Stimulated activated CD8-positive, alpha-beta memory T cell treated with anti-CD3 and anti-CD28 coated beads, Interleukin-7, amount 100 ng/mL, for 48 hours (primary cell): ENCODE measurements around the gene MAMSTR.

Experiments used
- DNase-seq, 2 donors: peaks; one replicate each; pipeline ENCODE4 v3.0.0-alpha.2; 2020; ENCODE audit warnings: low read depth in 1 of 2; ENCODE audit errors: extremely low read depth in 1 of 2

The MAMSTR gene

DNA sequence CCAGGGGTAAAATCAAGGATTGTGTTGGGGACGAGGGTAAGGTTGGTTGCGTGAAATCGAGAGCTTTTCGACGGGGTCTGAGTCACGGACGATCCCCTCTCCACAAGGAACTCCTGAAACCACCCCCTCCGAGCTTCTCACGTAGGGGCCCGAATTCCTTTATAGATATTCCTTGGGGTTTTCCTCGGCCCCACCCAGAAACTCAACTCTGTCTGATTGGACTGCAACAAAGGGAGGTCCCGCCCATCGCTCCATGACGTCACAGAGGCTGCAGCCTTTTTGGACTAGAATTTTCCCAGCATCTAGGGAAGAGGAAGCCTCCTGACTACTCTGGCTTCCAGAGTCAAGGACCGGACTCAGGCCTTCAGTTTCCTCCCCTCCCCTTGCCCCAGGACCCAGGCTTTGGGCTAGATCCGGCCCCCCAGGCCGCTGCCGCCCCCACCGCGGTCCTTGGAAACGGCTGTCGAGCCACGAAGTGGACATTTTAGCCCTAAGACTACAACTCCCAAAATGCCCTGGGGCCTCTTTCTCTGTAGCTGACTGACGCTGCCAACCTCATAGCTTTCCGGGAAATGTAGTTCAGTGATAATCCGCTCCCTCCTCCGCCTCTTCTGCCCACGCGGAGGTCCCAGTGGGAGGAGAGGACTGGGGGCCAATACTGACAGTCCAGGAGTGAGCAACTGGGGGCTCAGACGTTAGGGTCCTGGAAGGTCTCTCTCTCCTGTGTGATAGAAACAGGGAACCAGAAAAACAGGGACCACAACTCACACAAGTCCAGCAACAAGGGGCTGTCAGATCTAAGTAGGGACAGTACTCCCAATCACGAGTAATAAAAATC, 27.4 kb upstream of the MAMSTR start, which contains the start of gene IZUMO1:
Gene IZUMO1 (minus strand): TSS at position 172 of the 838 bp plus-strand sequence. CDS start 1,050 bp downstream, outside the sequence.
- peak in 1 of 2 donors; percentile 44 for DNase-seq

DNA sequence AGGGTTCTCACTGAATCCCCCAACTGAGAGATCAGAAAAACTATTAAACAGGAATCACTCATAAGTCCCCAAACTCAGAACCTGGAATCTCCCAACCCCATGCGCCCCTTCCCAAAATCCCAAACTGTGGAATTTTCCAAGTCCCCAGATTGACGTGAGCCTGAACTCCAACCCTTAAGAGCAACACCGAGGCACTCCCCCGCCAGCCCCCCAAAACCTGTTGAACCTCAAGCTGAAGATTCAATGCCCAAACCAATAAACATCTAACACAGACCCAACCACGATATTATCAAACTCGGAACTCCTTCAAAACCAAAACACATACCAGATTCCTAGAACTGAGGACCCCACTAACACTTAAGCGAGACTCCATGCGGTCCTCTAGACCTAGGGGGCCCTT, 26.6 kb upstream of the MAMSTR start:
- no peak for DNase-seq

DNA sequence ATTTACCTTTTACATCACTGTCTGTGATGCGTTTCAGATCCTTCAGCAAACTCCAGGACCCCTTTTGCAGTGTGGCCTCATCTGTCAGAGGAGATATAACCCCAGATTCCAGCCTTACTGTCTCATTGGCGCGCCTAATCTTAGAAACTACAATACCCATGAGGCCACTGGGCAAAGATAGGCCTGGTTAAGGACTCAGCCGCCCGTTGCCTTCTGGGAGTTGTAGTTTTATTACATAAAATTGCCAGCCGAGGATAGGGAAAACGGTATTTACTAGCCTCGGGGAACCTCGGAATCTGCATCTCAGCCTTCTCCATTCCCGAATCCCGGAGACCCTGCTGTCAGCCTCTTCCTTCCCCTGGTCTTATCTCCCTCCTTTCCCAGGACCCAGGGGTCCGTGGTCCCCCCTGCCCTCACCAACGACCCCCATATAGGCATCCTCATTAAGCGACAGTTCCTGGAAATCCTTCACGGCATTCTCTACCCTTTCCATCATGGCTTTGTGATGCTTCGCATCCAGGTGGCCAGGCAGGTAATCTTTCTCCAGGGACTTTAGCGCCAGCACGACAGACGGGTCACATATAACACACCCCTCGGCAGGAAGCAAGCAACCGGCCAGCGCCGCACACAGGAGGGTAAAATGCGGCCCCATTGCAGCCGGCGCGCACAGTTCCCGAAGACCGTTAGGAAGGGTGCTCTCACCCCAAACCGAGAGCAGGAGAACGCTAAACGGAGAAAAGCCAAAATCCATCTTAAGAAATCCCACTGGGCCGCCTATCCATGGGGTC, 25.9 kb upstream of the MAMSTR start:
- peak in 1 of 2 donors; percentile 37 for DNase-seq

DNA sequence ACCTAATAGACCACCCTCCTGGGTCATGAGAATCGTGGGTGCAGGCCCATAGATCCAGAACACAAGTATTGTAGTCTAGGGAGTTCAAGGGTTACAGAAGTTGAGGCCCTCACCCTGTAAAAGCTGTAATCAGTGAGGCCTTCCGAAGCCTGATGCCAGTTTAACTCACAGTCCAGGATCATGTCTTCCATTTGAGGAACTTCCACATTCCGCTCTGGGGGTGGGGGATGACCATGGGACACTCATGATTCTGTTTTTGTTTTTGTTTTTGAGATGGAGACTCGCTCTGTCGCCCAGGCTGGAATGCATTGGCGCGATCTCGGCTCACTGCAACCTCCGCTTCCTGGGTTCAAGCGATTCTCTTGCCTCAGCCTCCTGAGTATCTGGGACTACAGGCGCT, 22.6 kb upstream of the MAMSTR start:
- no peak for DNase-seq

DNA sequence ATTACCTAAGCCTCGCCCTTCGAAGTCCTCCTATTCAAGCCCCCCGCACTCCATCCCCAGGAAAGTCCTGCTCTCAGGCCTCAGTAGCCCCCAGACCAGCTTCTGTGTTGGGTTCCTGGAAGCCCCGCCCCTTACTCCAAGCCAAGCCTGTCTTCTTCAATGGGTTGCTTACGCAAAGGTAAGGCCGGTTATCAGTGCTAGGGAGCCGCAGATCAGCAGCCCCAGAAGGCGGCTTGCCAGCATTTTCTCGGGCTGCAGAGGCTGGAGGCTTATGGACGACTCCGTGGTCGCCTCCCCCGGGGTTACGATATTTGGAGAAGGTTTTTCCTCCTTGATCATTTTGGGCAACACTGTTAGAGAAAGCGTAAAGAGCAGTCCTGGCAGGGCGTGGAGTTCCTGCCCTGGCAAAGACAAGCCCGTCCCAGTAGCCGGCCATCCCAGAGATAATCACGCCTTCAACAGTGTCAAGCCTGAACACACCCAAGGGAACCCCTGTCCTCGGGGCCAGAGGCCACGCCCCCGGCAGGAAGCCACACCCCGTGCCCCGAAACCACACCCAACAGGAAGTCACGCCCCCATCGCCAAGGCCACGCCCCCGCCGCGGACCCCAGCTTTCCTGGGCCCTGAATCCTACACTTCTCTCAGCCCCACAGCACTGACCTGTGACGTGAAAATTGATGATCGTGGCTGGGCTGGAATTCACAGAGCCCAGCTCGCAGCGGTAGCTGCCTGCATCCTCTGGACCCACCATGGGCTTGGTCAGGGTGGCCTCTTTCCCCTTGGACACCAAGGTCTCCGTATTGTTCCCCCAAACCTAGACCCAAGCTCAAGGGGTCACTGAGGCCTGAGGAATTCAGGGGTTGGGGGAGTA, 21.8 kb upstream of the MAMSTR start:
- peak in 1 of 2 donors; percentile 16 for DNase-seq

DNA sequence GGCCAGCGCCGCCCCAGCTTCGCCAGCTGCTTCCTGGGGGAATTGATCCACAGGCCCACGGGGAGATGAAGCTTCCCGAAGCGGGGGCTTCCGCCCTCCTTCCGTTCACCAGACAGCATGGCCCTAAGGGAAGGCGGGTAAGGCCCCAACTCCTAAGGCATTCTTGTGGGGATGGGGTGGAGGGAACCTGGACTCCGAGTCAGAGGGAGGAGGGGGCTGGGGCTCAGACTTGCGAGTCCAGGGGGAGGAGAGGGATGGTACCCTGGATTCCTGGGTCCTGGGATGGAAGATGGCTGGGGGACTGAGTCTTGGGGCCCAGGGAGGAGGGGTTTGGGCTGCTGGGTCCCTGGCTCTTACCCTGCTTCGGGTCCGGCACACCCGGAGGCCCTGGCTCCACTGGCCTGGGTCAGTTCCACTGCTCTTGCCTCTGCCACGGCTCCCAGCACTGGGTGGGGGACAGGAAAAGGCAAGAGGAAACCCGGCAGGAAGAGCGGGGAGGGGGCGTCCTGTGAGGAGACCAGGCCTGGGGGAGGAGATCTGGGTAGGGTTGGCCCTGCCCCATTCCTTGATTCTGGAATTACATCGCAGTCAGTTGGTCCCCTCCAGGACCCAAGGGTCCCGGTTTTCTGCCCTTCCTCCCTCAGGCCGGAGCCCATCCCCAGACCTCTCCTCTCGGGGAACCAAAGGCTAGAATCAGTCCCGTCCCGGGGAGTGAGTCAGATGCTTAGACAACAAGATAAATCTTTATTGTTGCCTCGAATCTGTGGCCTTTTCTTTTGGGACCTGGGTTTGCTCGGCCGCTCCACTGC, 20.8 kb upstream of the MAMSTR start, which contains the start of gene RASIP1:
Gene RASIP1 (minus strand): TSS at position 447 of the 809 bp plus-strand sequence. CDS start 328 bp downstream, at position 119.
- DNase-seq = no peak

DNA sequence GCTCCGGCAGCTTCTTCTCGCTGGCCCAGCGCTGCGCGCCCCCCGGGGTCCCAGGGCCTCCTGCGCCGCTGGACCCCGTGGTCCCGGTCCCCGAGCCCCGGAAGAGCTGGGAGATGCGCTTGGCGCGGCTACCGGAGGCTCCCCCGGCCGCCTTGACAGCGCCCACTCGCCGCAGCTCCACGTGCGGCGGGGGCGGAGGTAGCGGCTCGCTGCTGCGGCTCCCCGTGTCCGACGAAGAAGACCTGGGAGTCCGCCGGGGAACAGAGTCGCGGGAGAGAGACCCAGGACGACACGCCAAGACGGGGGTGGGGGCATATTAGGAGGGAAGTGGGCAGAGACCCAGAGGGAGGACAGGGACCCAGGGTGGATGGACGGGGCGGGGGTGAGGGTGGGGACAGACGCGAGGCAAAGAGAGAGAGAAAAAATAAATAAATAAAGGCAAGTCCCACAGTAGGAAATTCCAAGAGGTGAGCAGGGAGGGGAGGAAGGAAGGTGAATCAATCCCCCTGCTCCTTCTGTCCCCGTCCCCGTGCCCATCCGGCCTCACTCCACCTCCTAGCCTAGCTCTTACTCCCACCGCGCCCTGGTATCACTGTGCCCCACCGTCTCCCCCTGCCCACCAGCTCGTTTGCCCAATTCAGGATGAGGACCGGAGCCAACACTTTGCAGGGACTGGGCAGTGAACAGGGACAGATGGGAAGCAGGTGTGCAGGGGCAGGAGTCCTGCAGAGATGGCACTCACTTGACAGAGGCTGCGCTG, 20.1 kb upstream of the MAMSTR start:
- DNase-seq = no peak

DNA sequence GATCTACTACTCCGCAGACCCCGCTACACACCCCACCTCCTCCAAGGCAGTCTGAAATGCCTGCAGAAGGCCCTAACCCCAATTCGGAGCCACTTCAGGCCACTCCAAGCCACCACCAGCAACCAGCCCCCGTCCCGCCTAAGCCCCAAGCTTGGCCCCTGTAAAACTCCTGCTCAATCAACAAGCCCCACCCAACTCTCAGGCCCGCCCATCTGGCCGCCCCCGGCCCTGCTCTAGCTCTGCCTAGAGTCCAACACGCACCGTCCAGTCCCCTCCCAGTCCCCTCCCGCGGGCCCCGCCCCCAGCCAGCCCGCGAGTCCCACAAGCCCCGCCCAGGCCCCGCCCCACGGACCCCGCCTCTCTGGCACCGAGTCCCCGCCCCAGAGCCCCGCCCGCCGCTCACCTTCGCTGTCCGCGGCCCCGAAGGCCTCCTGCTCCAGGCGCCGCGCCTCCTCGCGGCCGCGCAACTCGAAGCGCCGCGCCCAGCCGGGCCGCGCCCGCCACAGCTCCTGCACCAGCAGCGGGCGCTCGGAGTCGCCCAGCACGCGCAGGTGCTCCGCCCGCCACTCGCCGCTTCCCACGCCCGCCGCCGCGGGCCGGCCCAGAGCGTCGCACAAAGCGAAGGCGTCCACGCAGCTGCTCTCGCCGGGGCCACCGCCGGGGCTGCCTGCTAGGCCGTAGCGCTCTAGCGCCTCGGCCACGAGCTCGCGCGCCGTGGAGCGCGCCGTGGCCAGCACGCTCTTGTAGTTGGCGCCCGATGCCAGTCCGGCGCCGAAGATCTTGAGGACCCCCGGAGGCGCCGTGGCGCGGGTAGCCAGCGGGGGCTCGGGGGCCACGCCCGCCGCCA, 19.3 kb upstream of the MAMSTR start:
- DNase-seq = peak; percentile 82 to 90

DNA sequence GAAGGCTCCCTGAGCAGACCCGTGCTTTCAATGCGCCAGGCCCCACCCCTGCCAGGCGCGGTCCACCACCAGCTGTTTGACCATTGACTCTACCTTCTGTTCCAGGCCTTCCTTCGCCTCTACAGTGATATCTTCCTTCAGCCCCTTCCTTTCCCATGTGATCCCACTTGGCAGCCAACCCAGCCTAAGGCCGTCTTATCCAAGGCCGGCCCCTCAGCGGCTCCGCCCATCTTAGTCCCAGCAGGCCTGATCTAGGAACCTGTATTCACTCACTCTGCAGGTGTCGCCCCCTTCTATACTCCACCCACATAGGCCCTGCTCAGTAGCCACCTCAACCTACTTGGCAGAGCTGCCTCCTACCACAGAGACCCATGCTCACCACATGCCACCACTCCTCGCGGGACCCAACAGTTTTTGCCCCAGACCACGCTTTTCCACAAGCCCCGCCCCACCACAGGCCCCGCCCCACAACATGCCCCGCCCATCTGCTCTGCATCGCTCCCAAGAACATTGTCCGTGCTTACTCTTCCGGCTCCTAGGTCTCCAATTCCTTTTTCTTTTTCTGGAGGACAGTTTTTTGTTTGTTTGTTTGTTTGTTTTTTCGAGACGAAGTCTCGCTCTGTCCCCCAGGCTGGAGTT, 18.0 kb upstream of the MAMSTR start:
- DNase-seq = no peak

DNA sequence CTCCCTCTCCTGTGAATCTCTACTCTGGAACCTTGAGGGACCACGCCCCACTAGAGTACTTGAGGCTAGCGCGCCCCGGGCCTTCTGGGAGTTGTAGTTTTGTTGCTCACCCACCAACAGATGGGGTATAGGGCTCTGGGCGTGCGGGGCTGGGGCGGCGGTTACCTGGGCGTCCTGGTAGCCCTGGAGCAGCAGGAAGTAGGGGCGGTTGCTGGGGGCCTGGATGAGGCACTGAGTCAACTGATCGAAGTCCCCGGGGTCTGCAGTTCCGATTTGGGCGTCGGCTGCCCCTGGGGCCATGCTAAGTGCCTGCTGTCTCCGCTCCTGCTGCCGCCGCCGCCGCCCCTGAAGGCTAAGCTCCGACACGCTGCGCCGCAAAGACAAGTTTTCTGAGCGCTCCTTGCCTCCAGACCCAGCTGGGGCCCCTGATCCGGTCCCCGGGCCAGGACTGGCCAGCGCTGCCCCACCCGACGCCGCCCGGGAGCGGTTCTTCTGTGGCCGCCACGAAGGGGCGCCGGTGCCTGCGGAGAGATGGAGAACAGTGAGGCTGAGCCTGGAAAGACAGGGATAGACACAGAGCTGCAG, 15.6 kb upstream of the MAMSTR start:
- no peak for DNase-seq

DNA sequence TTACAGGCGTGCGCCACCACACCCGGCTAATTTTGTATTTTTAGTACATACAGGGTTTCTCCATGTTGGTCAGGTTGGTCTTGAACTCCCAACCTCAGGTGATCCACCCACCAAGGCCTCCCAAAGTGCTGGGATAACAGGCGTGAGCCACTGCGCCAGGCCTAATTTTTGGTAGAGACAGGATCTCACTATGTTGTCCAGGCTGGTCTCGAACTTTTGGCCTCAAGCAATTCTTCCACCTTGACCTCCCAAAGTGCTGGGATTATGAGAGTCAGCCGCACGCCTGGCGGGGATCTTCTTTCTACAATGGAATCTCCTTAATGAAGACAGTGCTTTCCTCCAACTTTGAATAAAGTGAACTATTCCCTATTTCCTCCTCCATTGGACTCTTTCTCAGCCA, 15.1 kb upstream of the MAMSTR start:
- no peak for DNase-seq

DNA sequence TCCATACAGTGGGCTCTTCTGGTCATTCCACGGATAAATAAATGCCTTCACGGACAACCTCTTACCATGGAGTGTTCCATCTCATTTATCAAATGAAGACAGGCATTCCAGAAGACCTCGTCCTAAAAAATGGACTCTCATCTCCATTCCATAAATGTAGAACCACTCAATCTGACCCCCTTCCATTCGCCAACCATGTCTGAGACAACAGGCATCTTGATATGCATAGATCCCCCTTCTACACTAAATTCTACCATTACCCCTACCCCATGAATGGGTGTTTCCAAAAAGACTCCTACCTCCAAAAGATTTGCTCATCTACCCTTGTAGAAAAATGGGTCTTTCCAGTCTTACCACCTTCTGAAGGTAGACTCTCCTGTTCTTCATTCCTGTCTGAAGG, 11.9 kb upstream of the MAMSTR start:
- no peak for DNase-seq

DNA sequence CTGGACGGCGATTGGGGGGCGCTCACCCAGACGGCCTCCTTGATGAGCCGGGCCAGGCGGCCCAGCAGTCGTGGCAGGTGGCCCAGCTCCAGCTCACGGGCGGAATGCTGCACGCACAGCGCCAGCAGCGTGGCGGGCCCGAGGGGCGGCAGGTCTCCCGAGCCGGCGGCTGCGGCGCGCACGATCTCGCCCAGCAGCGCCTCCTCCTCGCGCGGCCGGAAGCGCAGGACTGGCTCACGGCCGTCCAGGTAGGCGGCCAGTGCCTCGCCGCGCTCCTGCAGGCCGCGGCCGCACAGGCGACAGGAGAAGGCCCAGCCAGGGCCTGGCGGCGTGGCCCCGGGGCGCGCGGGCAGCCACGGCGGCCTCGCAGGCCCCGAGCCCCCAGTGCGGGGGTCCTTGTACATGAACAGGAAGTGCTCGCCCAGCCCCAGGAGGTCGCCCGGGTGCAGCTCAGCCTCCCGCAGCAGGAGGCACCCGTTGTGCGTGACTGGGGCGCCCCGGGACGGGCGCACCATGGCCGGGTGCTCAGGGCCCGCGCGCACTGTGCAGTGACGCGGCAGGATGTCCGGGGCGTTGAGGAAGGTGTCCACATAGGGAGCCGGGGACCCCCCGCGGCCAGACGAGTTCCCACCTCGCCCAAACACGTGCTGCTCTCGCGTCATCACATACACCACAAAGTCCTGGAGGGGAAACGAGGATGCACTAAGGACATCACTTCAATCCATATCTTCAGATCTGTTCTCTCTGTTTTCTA, 9.6 kb upstream of the MAMSTR start:
- no peak for DNase-seq

DNA sequence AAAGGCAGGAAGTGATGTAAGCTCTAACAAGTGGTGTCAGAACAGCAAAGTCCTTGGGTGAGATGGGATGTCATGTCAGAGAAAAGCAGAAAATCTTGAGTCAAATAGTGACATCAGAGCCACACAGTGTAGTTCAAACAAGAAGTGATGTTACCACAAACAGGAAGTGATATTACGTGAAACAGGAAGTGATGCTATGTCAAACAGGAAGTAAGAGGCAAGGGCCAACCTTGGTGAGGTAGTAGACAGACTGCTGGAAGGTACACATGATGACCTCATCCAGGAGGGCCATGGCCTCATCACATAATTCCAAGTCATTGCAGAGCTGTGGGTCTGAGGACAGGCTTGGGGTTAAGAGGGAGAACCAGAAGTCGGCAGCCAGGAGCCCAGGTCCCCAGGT, 7.0 kb upstream of the MAMSTR start:
- no peak for DNase-seq

DNA sequence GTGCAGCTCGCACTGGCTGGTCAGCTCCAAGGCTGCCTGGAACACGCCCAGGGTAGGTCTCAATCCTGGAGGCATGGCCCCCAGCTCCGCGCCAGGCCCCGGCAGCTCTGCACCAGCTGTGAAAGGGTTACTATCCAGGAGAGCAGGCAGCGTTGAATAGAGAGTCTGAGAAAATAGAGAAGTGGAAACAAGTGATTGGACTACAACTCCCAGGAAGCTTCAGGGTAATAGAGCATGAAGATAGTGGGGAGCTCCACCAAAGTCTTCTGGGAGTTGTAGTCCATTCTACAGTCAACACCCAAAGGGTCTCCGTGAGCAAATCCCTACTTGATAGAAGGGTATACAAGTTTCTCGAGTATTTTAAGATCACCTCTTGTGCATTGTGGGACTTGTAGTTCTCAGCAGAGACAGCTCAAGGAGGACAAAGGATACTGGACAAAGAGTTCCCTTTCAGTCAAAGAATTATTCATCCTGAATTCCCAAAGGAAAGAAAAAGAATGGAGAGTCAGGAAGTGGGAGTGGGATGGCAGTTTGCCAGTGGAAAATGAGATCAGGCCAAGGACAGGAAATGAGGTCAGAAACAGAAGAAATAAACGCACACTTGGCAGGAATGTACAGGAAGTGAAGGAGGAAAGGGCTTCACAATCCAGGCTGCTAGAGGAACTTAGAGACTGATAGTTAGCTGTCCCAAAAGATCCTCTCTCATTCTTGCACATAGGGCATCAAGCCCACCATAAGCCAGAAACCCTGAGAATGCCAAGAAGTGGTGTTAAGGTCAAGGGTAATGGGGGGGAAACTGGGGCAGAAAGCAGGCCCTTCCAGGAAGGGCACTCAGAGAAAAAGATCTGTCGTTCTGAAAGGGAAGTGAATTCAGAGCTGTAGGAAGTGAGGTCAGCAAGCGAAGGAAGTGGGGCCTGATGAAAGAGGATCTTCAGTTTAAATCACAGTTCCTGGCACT, 5.5 kb upstream of the MAMSTR start:
- DNase-seq = no peak
